Osteocyte (in vitro differentiated cells): Measurements from ENCODE around the gene SYTL2. TPM values are rescaled to one million over a fixed set of nuclear protein-coding genes. Genes with fewer than 3 reads are reported as not detected.

Source experiments
- DNase-seq: peaks from one replicate; pipeline ENCODE4 v3.0.0; 2021; ENCODE audit warnings: mixed read lengths; ENCODE audit not compliant: unreplicated experiment; ENCODE audit errors: extremely low spot score
- H3K27ac Mint-ChIP-seq: one replicate; pipeline ENCODE4 v1.8.0; 2021; ENCODE audit warnings: mild to moderate bottlenecking, mixed read lengths; ENCODE audit not compliant: unreplicated experiment
- H3K27me3 Mint-ChIP-seq: one replicate; pipeline ENCODE4 v1.8.0; 2021; ENCODE audit warnings: mixed read lengths; ENCODE audit not compliant: unreplicated experiment
- H3K36me3 Mint-ChIP-seq: one replicate; pipeline ENCODE4 v1.8.0; 2021; ENCODE audit warnings: mixed read lengths; ENCODE audit not compliant: unreplicated experiment
- H3K4me1 Mint-ChIP-seq: one replicate; pipeline ENCODE4 v1.8.0; 2021; ENCODE audit warnings: mixed read lengths; ENCODE audit not compliant: unreplicated experiment
- H3K4me3 Mint-ChIP-seq: one replicate; pipeline ENCODE4 v1.8.0; 2021; ENCODE audit warnings: mild to moderate bottlenecking, moderate library complexity, mixed read lengths; ENCODE audit not compliant: unreplicated experiment
- H3K9me3 Mint-ChIP-seq: one replicate; pipeline ENCODE4 v1.8.0; 2021; ENCODE audit warnings: mixed read lengths; ENCODE audit not compliant: unreplicated experiment
- total RNA-seq: library from RNA; stranded (reverse); gene quantifications from 2 replicates; pipeline ENCODE4 v1.2.1, GENCODE V29; 2021
- TF ChIP-seq, protein P1 (sequence below): fragments of 200-600 bp; sonication (generic); IDR thresholded peaks from 2 replicates; pipeline ENCODE4 v1.5.0; 2021; ENCODE audit warnings: antibody characterized with exemption, mild to moderate bottlenecking, moderate library complexity

Gene SYTL2
- total RNA-seq, 1 donor from 2014 or later: 4.0 TPM

DNA sequence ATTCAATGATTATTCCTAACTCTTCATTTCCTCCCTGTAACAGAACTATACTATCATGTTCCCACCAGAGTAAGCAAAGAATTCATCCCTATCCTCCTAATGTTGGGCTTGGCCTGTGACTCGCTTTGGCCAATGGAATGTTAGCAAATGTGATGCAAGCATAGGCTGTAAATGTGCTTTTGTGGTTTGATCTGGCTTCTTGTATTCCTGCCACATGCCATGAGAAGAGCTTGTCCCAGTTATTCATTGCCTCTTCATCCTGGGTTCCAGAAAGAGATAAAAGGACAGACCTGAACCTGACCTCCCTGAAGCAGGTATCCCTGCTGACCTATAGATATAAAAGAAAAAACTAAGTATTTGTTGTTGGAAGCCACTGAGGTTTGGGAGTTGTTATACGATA lies 51.0 kb downstream of the SYTL2 start:
- H3K4me1 Mint-ChIP-seq: peaks cover 8% of the 10 kb centered on the region
- no peak overlapping the region for H3K27ac Mint-ChIP-seq
- DNase-seq: no peak
- no peak overlapping the region for H3K4me3 Mint-ChIP-seq
- H3K36me3 Mint-ChIP-seq: no peaks in the 10 kb centered on the region
- no peaks in the 10 kb centered on the region for H3K9me3 Mint-ChIP-seq
- no peaks in the 10 kb centered on the region for H3K27me3 Mint-ChIP-seq
- TF ChIP-seq, protein P1, sequence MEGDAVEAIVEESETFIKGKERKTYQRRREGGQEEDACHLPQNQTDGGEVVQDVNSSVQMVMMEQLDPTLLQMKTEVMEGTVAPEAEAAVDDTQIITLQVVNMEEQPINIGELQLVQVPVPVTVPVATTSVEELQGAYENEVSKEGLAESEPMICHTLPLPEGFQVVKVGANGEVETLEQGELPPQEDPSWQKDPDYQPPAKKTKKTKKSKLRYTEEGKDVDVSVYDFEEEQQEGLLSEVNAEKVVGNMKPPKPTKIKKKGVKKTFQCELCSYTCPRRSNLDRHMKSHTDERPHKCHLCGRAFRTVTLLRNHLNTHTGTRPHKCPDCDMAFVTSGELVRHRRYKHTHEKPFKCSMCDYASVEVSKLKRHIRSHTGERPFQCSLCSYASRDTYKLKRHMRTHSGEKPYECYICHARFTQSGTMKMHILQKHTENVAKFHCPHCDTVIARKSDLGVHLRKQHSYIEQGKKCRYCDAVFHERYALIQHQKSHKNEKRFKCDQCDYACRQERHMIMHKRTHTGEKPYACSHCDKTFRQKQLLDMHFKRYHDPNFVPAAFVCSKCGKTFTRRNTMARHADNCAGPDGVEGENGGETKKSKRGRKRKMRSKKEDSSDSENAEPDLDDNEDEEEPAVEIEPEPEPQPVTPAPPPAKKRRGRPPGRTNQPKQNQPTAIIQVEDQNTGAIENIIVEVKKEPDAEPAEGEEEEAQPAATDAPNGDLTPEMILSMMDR: no peak

DNA sequence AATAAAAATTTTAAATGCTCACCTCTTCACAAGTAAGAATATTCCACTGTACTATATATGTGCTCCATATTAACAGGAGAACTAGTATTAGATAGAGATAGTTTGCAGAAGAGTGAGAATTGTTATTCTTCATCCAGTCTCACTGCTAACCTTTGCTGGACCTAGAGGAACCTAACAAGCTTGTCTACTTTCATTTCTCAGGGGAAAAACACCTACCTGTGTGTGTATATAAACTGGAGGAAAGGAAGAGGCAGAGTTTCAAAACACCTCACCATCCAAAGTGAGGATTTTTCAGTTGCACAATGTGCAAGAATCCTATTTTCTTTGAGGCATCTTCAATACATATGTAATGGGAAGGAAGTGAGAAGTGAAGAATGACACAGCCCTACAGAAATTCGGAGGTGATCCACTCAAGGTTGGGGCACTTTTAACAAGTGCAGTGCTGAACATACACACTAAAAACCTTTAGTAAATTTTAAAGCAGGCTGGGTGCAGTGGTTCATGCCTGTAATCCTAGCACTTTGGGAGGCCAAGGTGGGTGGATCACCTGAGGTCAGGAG lies 52.4 kb downstream of the SYTL2 start:
- no peak overlapping the region for H3K4me3 Mint-ChIP-seq
- no peaks in the 10 kb centered on the region for H3K36me3 Mint-ChIP-seq
- H3K4me1 Mint-ChIP-seq: peaks cover 8% of the 10 kb centered on the region
- no peaks in the 10 kb centered on the region for H3K27me3 Mint-ChIP-seq
- TF ChIP-seq, protein P1: no peak
- DNase-seq: no peak
- no peaks in the 10 kb centered on the region for H3K9me3 Mint-ChIP-seq
- no peak overlapping the region for H3K27ac Mint-ChIP-seq

DNA sequence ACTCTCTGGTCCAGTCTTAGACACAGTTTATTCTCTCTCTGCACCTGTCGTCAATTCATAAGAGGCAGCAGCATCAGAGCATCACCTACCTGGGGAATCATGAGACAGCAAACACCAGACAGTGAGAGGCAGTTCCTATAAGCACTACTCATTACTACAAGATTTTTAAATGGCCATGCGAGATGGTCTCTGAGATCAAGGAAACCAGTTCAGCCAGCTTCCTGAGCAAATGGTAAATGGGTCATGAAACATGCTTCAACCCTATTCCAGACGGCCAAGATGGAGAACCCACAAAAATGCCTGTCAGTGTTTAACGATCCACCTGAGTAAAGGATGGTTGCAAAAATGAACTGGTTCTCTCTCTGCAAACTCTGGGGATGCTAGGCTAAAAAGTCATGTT lies 52.9 kb downstream of the SYTL2 start:
- TF ChIP-seq, protein P1: no peak
- Mint-ChIP-seq H3K27me3 (no peaks in the 10 kb centered on the region), H3K36me3 (no peaks in the 10 kb centered on the region), H3K4me3 (no peak overlapping the region), H3K27ac (no peak overlapping the region), H3K4me1 (peaks cover 8% of the 10 kb centered on the region), H3K9me3 (no peaks in the 10 kb centered on the region)
- DNase-seq: no peak

DNA sequence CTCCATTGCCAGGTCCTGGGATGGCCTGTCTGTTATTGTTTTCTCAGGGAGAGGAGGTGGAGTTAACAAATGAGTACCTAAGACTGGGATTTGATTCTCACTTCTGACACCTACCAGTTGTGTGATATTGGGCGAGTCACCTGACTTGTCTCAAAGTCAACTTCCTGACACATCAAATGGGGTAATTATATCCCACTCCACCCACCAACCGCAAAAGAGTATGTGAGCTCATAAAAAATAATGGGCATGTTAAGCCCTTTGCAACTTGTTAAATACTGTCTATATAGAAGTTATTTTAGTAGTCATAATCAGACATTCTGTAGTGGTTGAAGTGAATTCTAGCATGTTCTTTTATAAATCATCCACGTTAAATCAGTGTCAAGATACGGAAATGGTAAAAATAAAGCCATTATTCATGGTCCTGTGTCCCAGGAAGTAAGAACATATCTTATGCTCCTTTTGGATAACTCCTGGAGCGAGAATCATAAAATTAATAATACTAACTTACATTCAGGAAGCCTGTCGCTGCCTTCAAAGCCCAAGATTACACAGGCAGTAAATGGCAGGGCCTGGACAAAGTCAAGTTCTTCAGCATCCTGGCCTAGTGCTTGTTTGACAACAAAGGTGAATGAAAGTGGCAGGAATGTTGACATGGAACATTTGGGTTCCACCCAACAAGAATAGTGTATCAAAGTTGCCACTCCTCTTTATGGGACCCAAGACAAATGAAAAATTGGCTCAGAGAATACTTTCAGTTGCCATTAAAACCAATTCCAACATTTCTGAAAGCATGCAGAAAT lies 54.3 kb downstream of the SYTL2 start:
- Mint-ChIP-seq H3K4me1 (peaks cover 12% of the 10 kb centered on the region), H3K4me3 (no peak overlapping the region), H3K27me3 (no peaks in the 10 kb centered on the region), H3K36me3 (no peaks in the 10 kb centered on the region), H3K27ac (no peak overlapping the region), H3K9me3 (no peaks in the 10 kb centered on the region)
- TF ChIP-seq, protein P1: no peak
- DNase-seq: no peak

DNA sequence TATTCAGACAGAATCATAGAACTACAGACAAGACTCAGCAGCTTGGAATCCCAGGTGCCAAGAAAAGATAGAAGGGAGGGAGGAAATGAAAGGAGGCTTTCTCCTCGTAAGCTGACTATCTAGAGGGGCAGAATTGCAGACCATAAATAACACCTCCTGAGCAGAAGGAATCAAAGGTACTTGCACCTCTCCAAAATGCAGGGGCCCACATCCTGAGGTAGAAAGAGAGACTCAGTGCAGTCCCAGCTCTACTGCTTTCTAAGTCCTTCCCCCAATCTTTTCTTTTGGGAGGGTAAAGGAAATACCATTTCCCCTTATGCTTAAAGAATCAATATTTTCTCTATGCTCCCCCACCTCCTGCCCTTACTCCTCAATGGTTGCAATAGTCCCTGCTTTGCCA lies 55.2 kb downstream of the SYTL2 start:
- H3K4me3 Mint-ChIP-seq: no peak overlapping the region
- H3K4me1 Mint-ChIP-seq: peaks cover 13% of the 10 kb centered on the region
- no peaks in the 10 kb centered on the region for H3K9me3 Mint-ChIP-seq
- no peaks in the 10 kb centered on the region for H3K36me3 Mint-ChIP-seq
- TF ChIP-seq, protein P1: no peak
- H3K27me3 Mint-ChIP-seq: no peaks in the 10 kb centered on the region
- no peak overlapping the region for H3K27ac Mint-ChIP-seq
- DNase-seq: no peak
